GM19455 (cell line): ENCODE data around the gene NCEH1.
"Not testable (repeated sequence)": the region's sequence is repeated elsewhere in the genome, so short reads cannot be mapped to it uniquely, and the experiment has no call there.

ENCODE experiments used
- ATAC-seq: cut with Tn5 transposase; IDR thresholded peaks from one replicate; pipeline ENCODE4 v1.9.1; 2021; ENCODE audit not compliant: unreplicated experiment

NCEH1 gene

GRCh38 chr3:172707967-172708366 lies 2.9 kb downstream of the NCEH1 start:
- no peak for ATAC-seq

GRCh38 chr3:172707030-172707429 lies 3.8 kb downstream of the NCEH1 start:
- ATAC-seq = no peak

GRCh38 chr3:172705170-172705569 lies 5.7 kb downstream of the NCEH1 start:
- no peak for ATAC-seq

GRCh38 chr3:172704001-172704400 lies 6.9 kb downstream of the NCEH1 start:
- ATAC-seq = no peak

GRCh38 chr3:172702731-172703130 lies 8.1 kb downstream of the NCEH1 start:
- ATAC-seq = not testable (repeated sequence)

- ATAC-seq = no peak
These were observed 8.6 kb downstream of the NCEH1 start for GRCh38 chr3:172702256-172702655.

- no peak for ATAC-seq
These were observed 9.1 kb downstream of the NCEH1 start for GRCh38 chr3:172701751-172702150.

GRCh38 chr3:172700936-172701455 lies 9.9 kb downstream of the NCEH1 start:
- ATAC-seq = no peak

GRCh38 chr3:172700256-172700655 lies 10.6 kb downstream of the NCEH1 start:
- ATAC-seq = no peak

- ATAC-seq = no peak
These were observed 11.8 kb downstream of the NCEH1 start for GRCh38 chr3:172699031-172699430.

GRCh38 chr3:172698631-172699030 lies 12.2 kb downstream of the NCEH1 start:
- ATAC-seq = no peak

- no peak for ATAC-seq
These were observed 13.3 kb downstream of the NCEH1 start for GRCh38 chr3:172697558-172697957.

GRCh38 chr3:172696357-172696756 lies 14.5 kb downstream of the NCEH1 start:
- ATAC-seq = no peak

- no peak for ATAC-seq
These were observed 16.2 kb downstream of the NCEH1 start for GRCh38 chr3:172694573-172695246.

GRCh38 chr3:172692751-172693338 lies 18.0 kb downstream of the NCEH1 start:
- ATAC-seq = peak; percentile 65

GRCh38 chr3:172690936-172691335 lies 19.9 kb downstream of the NCEH1 start:
- no peak for ATAC-seq

GRCh38 chr3:172688588-172688987 lies 22.3 kb downstream of the NCEH1 start:
- ATAC-seq = no peak

GRCh38 chr3:172687501-172687900 lies 23.4 kb downstream of the NCEH1 start:
- no peak for ATAC-seq

- no peak for ATAC-seq
These were observed 25.3 kb downstream of the NCEH1 start for GRCh38 chr3:172685331-172686214.

- no peak for ATAC-seq
These were observed 30.2 kb downstream of the NCEH1 start for GRCh38 chr3:172680684-172681083.

- no peak for ATAC-seq
These were observed 31.3 kb downstream of the NCEH1 start for GRCh38 chr3:172679599-172679998.

GRCh38 chr3:172678068-172678467 lies 32.8 kb downstream of the NCEH1 start:
- ATAC-seq = no peak
